Measurements from ENCODE around the gene GTPBP8.

Gene GTPBP8

DNA sequence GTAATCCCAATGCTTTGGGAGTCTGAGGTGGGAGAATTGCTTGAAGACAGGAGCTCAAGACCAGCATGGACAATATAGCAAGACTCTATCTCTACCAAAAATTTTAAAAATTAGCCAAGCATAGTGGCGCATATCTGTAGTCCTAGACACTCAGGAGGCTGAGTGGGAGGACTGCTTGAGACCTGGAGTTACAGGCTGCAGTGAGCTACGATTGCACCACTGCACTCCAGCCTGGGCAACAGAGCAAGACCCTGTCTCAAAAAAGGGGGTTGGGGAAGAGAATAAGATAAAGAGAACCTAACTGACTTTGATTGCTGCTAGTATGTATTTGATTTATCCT, 16.6 kb upstream of the GTPBP8 start:
- no peaks in the 10 kb centered on the region for H3K27me3 ChIP-seq (ENCODE audit: control insufficient read depth, insufficient read depth, low read length)
- H3K36me3 ChIP-seq (ENCODE audit: control insufficient read depth, insufficient read depth, low read length): no peaks in the 10 kb centered on the region
- H3K4me3 ChIP-seq (ENCODE audit: low read depth, low read length): no peak overlapping the region
- H3K9ac ChIP-seq (ENCODE audit: low read depth, low read length): no peak overlapping the region
- no peaks in the 10 kb centered on the region for H3K9me3 ChIP-seq (ENCODE audit: control insufficient read depth, insufficient read depth, low read length)
- H3K4me1 ChIP-seq (ENCODE audit: control insufficient read depth, insufficient read depth, low read length): no peaks in the 10 kb centered on the region

DNA sequence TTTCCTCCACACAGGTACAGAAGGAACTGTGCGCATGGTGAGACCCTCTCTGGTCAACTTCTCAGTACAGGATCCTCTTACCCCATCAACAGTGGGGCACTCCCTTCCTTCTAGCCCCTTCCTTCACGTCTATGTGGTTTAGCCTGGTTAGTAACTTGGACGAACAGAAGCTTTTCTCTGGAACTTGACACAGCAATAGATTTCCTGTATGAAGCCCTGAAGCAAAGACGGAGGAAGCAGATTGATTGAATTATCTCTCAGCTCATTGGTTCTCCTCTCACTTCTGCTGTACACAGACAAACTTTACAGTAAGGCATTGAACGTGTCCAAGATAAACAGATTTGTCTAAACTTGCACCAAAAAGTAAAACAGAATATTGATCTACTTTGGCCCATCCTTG, 15.9 kb upstream of the GTPBP8 start, which contains the start of gene CD200R1:
TSS of gene CD200R1 (minus strand) at position 210 of the 400 bp plus-strand sequence. CDS start 246 bp downstream, outside the sequence.
- no peaks in the 10 kb centered on the region for H3K9me3 ChIP-seq (ENCODE audit: control insufficient read depth, insufficient read depth, low read length)
- H3K36me3 ChIP-seq (ENCODE audit: control insufficient read depth, insufficient read depth, low read length): no peaks in the 10 kb centered on the region
- H3K4me1 ChIP-seq (ENCODE audit: control insufficient read depth, insufficient read depth, low read length): no peaks in the 10 kb centered on the region
- H3K27me3 ChIP-seq (ENCODE audit: control insufficient read depth, insufficient read depth, low read length): no peaks in the 10 kb centered on the region
- H3K9ac ChIP-seq (ENCODE audit: low read depth, low read length): no peak within 1 kb of the TSS
- H3K4me3 ChIP-seq (ENCODE audit: low read depth, low read length): no peak within 1 kb of the TSS

DNA sequence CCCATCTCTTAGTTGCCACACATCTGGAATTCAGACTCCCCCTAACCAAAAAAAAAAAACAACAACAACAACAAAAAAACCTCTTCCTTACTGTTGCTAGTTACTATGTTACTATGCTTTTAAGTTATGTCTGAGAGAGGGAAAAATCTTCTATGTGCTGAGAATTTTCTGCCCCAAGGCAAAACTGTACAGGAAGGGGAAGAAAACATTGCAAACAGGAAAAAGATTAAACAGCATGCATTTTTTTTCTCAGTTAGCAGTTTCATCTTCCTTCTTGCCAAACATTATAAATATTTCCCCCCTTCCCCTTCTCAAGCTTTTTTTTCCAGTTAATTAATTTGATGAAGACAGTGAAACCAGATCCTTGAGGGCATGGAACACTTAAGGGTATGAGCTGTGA, 14.8 kb upstream of the GTPBP8 start:
- H3K4me1 ChIP-seq (ENCODE audit: control insufficient read depth, insufficient read depth, low read length): no peaks in the 10 kb centered on the region
- no peak overlapping the region for H3K9ac ChIP-seq (ENCODE audit: low read depth, low read length)
- no peaks in the 10 kb centered on the region for H3K9me3 ChIP-seq (ENCODE audit: control insufficient read depth, insufficient read depth, low read length)

DNA sequence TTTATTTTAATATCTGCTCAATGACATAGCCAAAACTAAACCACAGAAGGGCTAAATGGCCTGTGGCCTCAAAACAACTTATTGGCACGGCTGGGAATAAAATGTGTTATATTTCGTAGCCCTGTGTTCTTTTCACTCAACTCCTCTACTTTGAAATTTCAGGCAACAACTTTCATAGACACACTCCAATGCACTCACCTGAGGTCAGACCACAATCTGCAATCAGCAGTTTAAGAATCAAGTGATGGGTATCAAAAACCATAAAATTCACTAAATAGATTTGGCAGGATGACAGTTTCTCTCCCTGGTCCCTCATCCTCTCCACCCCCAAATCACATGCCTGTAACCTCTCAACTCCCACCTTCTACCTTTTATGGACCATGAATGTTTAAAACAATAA, 13.8 kb upstream of the GTPBP8 start:
- Histone ChIP-seq H3K9ac (ENCODE audit: low read depth, low read length) (no peak overlapping the region), H3K27me3 (ENCODE audit: control insufficient read depth, insufficient read depth, low read length) (no peaks in the 10 kb centered on the region), H3K4me3 (ENCODE audit: low read depth, low read length) (no peak overlapping the region), H3K36me3 (ENCODE audit: control insufficient read depth, insufficient read depth, low read length) (no peaks in the 10 kb centered on the region), H3K4me1 (ENCODE audit: control insufficient read depth, insufficient read depth, low read length) (no peaks in the 10 kb centered on the region), H3K9me3 (ENCODE audit: control insufficient read depth, insufficient read depth, low read length) (no peaks in the 10 kb centered on the region)

More for the DNA sequence above, 14.8 kb upstream of the GTPBP8 start:
- no peaks in the 10 kb centered on the region for H3K27me3 ChIP-seq (ENCODE audit: control insufficient read depth, insufficient read depth, low read length)
- H3K4me3 ChIP-seq (ENCODE audit: low read depth, low read length): no peak overlapping the region
- no peaks in the 10 kb centered on the region for H3K36me3 ChIP-seq (ENCODE audit: control insufficient read depth, insufficient read depth, low read length)

DNA sequence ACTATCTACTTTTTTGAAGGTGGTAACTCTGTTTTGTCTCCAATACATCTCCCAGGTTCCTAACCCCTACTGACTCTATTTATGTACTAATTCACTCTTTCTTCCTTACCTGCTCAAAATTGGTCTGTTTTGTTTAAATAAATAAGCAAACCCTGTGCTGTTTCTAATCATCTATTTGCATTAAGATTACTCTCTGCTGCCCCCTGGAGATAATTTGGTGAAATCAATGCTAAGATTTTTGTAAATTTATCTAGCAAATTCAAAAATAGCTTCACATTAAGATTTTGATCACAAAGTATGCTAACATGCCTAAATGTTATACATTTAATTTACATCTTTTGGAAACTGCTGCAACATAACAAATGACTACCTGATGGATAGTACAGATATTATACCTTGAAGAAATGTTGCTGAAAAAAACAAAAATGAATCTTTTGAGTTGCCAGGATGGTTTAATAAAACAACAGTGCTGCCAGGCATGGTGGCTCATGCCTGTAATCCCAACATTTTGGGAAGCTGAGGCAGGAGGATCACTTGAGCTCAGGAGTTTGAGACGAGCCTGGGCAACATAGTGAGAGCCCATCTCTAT, 11.4 kb upstream of the GTPBP8 start:
- Histone ChIP-seq H3K9me3 (ENCODE audit: control insufficient read depth, insufficient read depth, low read length) (no peaks in the 10 kb centered on the region), H3K4me3 (ENCODE audit: low read depth, low read length) (no peak overlapping the region), H3K36me3 (ENCODE audit: control insufficient read depth, insufficient read depth, low read length) (no peaks in the 10 kb centered on the region), H3K4me1 (ENCODE audit: control insufficient read depth, insufficient read depth, low read length) (no peaks in the 10 kb centered on the region), H3K9ac (ENCODE audit: low read depth, low read length) (no peak overlapping the region), H3K27me3 (ENCODE audit: control insufficient read depth, insufficient read depth, low read length) (no peaks in the 10 kb centered on the region)

DNA sequence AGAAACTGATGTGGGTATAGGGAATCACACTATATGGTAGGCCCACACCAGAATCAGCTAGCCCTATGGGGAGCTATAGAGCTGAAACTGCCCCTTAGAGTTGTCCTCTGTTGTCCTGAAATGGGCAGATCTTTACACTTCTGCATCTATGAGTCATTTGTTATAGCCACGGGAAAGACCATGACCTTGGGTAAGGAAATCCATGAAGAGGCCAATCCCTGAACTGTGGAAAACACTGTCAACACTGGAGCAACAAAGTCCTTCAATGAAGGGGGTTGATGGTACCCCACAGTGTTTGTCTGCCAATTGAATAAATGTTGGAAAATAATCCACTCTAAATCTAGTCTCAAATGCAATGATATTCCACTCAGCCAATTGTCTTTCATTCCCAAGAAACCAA, 10.7 kb upstream of the GTPBP8 start:
- H3K9me3 ChIP-seq (ENCODE audit: control insufficient read depth, insufficient read depth, low read length): no peaks in the 10 kb centered on the region
- no peak overlapping the region for H3K9ac ChIP-seq (ENCODE audit: low read depth, low read length)
- no peak overlapping the region for H3K4me3 ChIP-seq (ENCODE audit: low read depth, low read length)
- H3K27me3 ChIP-seq (ENCODE audit: control insufficient read depth, insufficient read depth, low read length): no peaks in the 10 kb centered on the region
- no peaks in the 10 kb centered on the region for H3K4me1 ChIP-seq (ENCODE audit: control insufficient read depth, insufficient read depth, low read length)
- H3K36me3 ChIP-seq (ENCODE audit: control insufficient read depth, insufficient read depth, low read length): no peaks in the 10 kb centered on the region

DNA sequence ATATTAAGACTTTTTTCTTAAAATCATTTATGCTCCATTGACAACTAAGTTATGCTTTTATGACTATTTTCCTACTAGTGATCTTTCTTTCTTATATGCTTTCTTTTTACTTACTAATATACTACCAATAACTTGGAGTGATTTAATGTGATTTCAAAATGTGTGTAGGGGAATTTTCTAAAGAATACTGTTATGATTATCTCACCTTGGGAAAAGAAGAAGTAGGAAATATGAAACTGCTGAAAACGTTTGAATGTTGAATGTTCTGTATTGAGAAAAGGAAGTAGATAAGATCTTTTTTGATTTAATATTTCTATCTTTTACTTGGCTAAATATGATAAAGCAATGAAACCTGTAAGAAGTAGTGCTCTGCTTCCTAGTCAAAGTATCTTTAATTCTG, 8.1 kb upstream of the GTPBP8 start:
- Histone ChIP-seq H3K9ac (ENCODE audit: low read depth, low read length) (no peak overlapping the region), H3K27me3 (ENCODE audit: control insufficient read depth, insufficient read depth, low read length) (no peaks in the 10 kb centered on the region), H3K4me1 (ENCODE audit: control insufficient read depth, insufficient read depth, low read length) (no peaks in the 10 kb centered on the region), H3K4me3 (ENCODE audit: low read depth, low read length) (no peak overlapping the region), H3K9me3 (ENCODE audit: control insufficient read depth, insufficient read depth, low read length) (no peaks in the 10 kb centered on the region), H3K36me3 (ENCODE audit: control insufficient read depth, insufficient read depth, low read length) (no peaks in the 10 kb centered on the region)

DNA sequence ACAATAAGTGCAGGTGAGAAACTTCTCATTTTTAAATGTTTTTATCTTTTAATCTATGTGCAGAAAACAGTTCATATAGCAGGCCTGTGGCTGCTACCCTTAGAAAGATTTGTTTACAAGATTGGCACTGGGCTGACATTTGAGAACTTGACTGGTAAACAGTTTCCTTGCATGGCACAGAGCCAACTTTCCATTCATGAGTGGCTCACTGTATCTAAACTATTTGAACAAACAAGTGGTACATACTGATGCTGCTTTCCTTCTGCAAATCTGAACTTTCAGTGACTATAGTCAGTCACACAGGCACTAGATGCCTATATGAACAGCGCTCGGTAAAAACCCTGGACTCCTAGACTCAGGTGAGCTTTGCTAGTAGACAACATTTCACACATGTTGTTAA, 6.3 kb upstream of the GTPBP8 start:
- H3K36me3 ChIP-seq (ENCODE audit: control insufficient read depth, insufficient read depth, low read length): no peaks in the 10 kb centered on the region
- H3K4me3 ChIP-seq (ENCODE audit: low read depth, low read length): no peak overlapping the region
- no peaks in the 10 kb centered on the region for H3K27me3 ChIP-seq (ENCODE audit: control insufficient read depth, insufficient read depth, low read length)
- no peaks in the 10 kb centered on the region for H3K4me1 ChIP-seq (ENCODE audit: control insufficient read depth, insufficient read depth, low read length)
- H3K9ac ChIP-seq (ENCODE audit: low read depth, low read length): no peak overlapping the region
- no peaks in the 10 kb centered on the region for H3K9me3 ChIP-seq (ENCODE audit: control insufficient read depth, insufficient read depth, low read length)

DNA sequence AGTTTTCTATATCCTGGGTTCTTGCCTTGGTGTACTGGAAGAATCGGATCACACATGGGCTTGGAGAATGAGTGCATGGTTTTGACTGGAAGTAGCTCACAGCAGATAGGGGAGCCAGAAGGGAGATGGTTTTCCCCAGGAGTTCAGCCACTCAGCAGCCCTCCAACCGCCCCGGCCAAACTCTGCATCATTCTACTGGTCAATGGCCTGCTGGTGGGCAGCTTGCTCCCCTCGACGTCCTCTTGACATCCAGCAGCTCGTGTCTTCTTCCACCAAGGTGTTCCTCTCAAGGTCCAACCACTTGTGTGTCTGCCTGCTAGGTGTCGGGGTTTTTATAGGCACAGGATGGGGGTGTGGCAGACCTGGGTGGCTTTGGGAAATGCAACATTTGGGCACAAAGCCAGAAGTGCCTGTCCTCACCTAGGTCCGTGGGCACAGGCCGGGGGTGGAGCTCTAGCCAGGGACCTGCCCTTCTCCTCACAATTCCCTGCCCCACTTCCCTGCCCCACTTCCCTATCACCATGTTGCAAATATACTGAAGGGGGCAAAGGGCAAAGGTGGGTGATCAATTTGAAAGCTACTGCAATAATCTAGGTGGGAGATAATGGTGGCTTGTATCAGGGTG, 3.0 kb upstream of the GTPBP8 start:
- H3K4me3 ChIP-seq (ENCODE audit: low read depth, low read length): no peak overlapping the region
- H3K9ac ChIP-seq (ENCODE audit: low read depth, low read length): no peak overlapping the region
- H3K4me1 ChIP-seq (ENCODE audit: control insufficient read depth, insufficient read depth, low read length): no peaks in the 10 kb centered on the region
- H3K27me3 ChIP-seq (ENCODE audit: control insufficient read depth, insufficient read depth, low read length): no peaks in the 10 kb centered on the region
- H3K36me3 ChIP-seq (ENCODE audit: control insufficient read depth, insufficient read depth, low read length): no peaks in the 10 kb centered on the region
- no peaks in the 10 kb centered on the region for H3K9me3 ChIP-seq (ENCODE audit: control insufficient read depth, insufficient read depth, low read length)

DNA sequence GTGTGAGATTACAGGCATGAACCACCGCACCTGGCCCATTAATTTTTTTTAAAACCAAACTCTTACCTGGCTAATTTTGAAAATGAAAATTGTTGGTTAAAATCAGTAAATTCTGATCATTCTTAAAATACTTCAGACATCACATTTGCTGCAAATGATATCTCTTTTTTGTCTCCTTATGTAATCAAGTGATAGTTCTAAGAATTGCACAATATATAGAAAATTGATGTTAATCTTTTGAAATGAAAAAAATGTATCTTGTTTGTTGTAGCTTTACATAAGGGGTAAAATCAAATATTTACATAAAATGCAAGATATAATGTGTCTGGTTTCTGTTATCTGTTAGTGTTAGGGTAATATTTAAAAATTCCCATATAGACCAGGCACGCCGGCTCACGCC, 5.0 kb downstream of the GTPBP8 start:
- H3K36me3 ChIP-seq (ENCODE audit: control insufficient read depth, insufficient read depth, low read length): peaks cover 2% of the 10 kb centered on the region
- H3K27me3 ChIP-seq (ENCODE audit: control insufficient read depth, insufficient read depth, low read length): no peaks in the 10 kb centered on the region
- H3K4me1 ChIP-seq (ENCODE audit: control insufficient read depth, insufficient read depth, low read length): no peaks in the 10 kb centered on the region
- no peak overlapping the region for H3K4me3 ChIP-seq (ENCODE audit: low read depth, low read length)
- no peaks in the 10 kb centered on the region for H3K9me3 ChIP-seq (ENCODE audit: control insufficient read depth, insufficient read depth, low read length)
- no peak overlapping the region for H3K9ac ChIP-seq (ENCODE audit: low read depth, low read length)

DNA sequence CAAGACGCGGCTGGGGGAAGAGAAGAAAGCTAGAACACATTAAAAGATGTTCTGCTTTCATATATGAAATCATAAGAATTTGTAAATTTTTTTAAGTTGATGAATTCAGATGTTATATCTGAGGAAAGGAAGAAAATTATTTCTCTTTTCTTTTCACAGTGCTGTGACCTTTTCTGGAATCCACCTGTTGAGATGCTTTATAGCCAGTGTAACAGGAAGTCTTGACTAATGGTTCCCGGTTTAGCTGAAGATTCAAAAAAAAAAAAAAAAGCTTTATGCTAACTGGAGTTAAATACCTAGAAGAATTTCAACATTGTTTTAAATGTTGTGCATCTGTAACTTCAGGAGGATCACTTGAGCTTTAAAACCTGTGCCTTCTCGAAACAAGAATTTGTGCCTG, 9.9 kb downstream of the GTPBP8 start:
- no peaks in the 10 kb centered on the region for H3K9me3 ChIP-seq (ENCODE audit: control insufficient read depth, insufficient read depth, low read length)
- no peak overlapping the region for H3K4me3 ChIP-seq (ENCODE audit: low read depth, low read length)
- no peaks in the 10 kb centered on the region for H3K27me3 ChIP-seq (ENCODE audit: control insufficient read depth, insufficient read depth, low read length)
- H3K9ac ChIP-seq (ENCODE audit: low read depth, low read length): no peak overlapping the region
- peaks cover 11% of the 10 kb centered on the region for H3K36me3 ChIP-seq (ENCODE audit: control insufficient read depth, insufficient read depth, low read length)
- no peaks in the 10 kb centered on the region for H3K4me1 ChIP-seq (ENCODE audit: control insufficient read depth, insufficient read depth, low read length)

DNA sequence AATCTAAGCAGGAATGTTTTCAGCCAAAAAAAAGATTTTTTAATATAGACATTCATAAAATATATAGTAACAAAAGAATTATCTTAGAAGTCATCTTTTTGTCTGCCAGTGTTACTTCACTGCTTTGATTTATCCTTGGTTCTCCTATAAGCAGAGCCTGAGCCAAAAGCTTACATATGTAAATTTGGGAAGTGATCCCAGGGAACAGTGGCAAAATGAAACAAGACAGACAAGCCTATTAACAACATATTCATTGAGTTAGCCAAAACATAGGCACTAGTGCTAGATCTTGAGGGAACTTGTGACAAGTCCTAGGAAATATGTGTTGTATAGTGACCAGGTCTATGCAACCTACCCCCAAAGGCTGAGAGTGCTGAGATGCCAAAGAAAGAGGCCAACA, 11.3 kb downstream of the GTPBP8 start:
- H3K9ac ChIP-seq (ENCODE audit: low read depth, low read length): no peak overlapping the region
- H3K4me3 ChIP-seq (ENCODE audit: low read depth, low read length): no peak overlapping the region
- peaks cover 11% of the 10 kb centered on the region for H3K36me3 ChIP-seq (ENCODE audit: control insufficient read depth, insufficient read depth, low read length)
- H3K9me3 ChIP-seq (ENCODE audit: control insufficient read depth, insufficient read depth, low read length): no peaks in the 10 kb centered on the region
- no peaks in the 10 kb centered on the region for H3K4me1 ChIP-seq (ENCODE audit: control insufficient read depth, insufficient read depth, low read length)
- H3K27me3 ChIP-seq (ENCODE audit: control insufficient read depth, insufficient read depth, low read length): no peaks in the 10 kb centered on the region

All from iPS-15b (cell line).